ENCODE results near the gene VWA8.

The VWA8 gene

DNA sequence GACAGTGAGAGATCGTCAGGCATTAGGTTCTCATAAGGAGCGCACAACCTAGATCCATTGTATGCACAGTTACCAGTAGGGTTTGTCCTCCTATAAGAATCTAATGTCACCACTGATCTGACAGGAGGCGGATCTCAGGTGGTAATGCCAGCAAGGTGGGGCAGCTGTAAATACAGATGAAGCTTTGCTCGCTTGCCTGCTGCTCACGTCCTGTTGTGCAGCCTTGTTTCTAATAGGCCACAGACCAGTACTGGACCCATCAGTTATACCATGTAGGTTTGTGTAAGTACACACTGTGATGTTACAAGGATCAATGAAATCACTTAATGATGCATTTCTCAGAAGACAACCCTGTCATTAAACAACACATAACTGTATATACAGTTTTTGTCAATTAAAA lies 23.5 kb downstream of the VWA8 start:
- Histone ChIP-seq H3K4me1 (ENCODE audit: low read length) (no peaks in the 10 kb centered on the region), H3K4me3 (ENCODE audit: low read length) (no peak overlapping the region), H3K9me2 (replicated peaks; ENCODE audit: insufficient read depth, low read length) (no peaks in the 10 kb centered on the region), H3K36me3 (replicated peaks; ENCODE audit: insufficient read depth, low read length) (no peaks in the 10 kb centered on the region), H3K9me3 (replicated peaks; ENCODE audit: insufficient read depth, low read length) (no peaks in the 10 kb centered on the region), H3K4me2 (ENCODE audit: low read depth, low read length) (no peak overlapping the region), H4K20me1 (ENCODE audit: insufficient read depth, low read length) (no peaks in the 10 kb centered on the region), H2AFZ (ENCODE audit: low read length) (no peak overlapping the region), H3K79me2 (ENCODE audit: low read length) (peaks cover 4% of the 10 kb centered on the region; the same call in 1 of the 2 replicates), H3K27me3 (replicated peaks; ENCODE audit: insufficient read depth, low read length) (no peaks in the 10 kb centered on the region), H3K27ac (ENCODE audit: low read length) (no peak overlapping the region), H3F3A (ENCODE audit: insufficient read depth, low read length) (no peaks in the 10 kb centered on the region), H3K9ac (ENCODE audit: low read length) (no peak overlapping the region)
- no peak for DNase-seq
- TF ChIP-seq EZH2 (optimal IDR thresholded peaks at IDR 0.05; ENCODE audit: low read depth, low read length) (no peak), EZH2phosphoT487 (IDR thresholded peaks at IDR 0.05; ENCODE audit: low read length) (no peak)
- TF ChIP-seq, protein P1, sequence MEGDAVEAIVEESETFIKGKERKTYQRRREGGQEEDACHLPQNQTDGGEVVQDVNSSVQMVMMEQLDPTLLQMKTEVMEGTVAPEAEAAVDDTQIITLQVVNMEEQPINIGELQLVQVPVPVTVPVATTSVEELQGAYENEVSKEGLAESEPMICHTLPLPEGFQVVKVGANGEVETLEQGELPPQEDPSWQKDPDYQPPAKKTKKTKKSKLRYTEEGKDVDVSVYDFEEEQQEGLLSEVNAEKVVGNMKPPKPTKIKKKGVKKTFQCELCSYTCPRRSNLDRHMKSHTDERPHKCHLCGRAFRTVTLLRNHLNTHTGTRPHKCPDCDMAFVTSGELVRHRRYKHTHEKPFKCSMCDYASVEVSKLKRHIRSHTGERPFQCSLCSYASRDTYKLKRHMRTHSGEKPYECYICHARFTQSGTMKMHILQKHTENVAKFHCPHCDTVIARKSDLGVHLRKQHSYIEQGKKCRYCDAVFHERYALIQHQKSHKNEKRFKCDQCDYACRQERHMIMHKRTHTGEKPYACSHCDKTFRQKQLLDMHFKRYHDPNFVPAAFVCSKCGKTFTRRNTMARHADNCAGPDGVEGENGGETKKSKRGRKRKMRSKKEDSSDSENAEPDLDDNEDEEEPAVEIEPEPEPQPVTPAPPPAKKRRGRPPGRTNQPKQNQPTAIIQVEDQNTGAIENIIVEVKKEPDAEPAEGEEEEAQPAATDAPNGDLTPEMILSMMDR (IDR thresholded peaks at IDR 0.05; ENCODE audit: low read length), result no peak

DNA sequence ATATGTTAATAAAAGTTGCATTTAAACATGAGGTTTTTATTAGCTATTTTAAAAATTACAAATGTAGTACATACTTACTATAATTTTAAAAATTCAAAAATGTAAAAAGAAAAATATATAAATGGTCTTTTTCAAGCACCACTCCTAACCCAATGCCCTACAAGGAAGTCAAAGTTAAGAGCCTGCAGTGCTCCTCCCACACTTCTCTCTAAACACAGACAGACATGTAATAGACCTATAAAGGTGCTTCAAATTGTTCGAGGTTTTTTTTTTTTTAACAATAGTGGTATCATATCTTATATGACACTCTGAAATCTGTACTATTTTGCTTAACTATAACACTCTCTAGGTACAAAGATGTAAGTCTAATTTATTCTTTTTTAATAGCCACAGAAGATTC lies 25.4 kb downstream of the VWA8 start:
- H3K4me2 ChIP-seq (ENCODE audit: low read depth, low read length), result no peak overlapping the region
- H2AFZ ChIP-seq (ENCODE audit: low read length), result no peak overlapping the region
- H4K20me1 ChIP-seq (ENCODE audit: insufficient read depth, low read length), result no peaks in the 10 kb centered on the region
- no peak overlapping the region for H3K9ac ChIP-seq (ENCODE audit: low read length)
- no peaks in the 10 kb centered on the region for H3K36me3 ChIP-seq (replicated peaks; ENCODE audit: insufficient read depth, low read length)
- H3K27me3 ChIP-seq (replicated peaks; ENCODE audit: insufficient read depth, low read length), result no peaks in the 10 kb centered on the region
- H3K4me1 ChIP-seq (ENCODE audit: low read length), result no peaks in the 10 kb centered on the region
- H3K9me2 ChIP-seq (replicated peaks; ENCODE audit: insufficient read depth, low read length), result no peaks in the 10 kb centered on the region
- TF ChIP-seq, protein P1 (IDR thresholded peaks at IDR 0.05; ENCODE audit: low read length), result no peak
- no peak for TF ChIP-seq EZH2 (optimal IDR thresholded peaks at IDR 0.05; ENCODE audit: low read depth, low read length)
- TF ChIP-seq EZH2phosphoT487 (IDR thresholded peaks at IDR 0.05; ENCODE audit: low read length), result no peak
- no peaks in the 10 kb centered on the region for H3K9me3 ChIP-seq (replicated peaks; ENCODE audit: insufficient read depth, low read length)
- H3K27ac ChIP-seq (ENCODE audit: low read length), result no peak overlapping the region
- H3K4me3 ChIP-seq (ENCODE audit: low read length), result no peak overlapping the region
- no peaks in the 10 kb centered on the region for H3F3A ChIP-seq (ENCODE audit: insufficient read depth, low read length)
- peaks cover 4% of the 10 kb centered on the region; the same call in 1 of the 2 replicates for H3K79me2 ChIP-seq (ENCODE audit: low read length)
- no peak for DNase-seq

DNA sequence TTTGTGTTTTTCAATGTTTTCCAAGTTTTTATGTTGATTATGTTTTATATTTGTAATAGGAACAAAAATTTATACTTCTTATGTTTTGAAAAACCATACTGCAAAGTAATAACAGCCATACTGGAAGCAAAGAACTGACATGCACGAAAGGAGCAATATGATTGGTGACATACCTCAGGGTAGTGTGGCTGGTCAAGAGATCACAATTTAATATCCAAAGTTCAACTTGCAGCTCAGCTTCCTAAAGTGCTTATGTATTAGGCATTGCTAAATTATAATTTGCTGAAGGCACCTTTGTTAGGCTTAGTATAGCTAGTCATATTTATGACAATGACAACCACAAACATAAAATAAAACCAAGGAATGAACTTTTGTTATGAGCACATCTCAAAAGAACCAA lies 25.9 kb downstream of the VWA8 start:
- Histone ChIP-seq H2AFZ (ENCODE audit: low read length) (no peak overlapping the region), H3K9ac (ENCODE audit: low read length) (no peak overlapping the region), H3K79me2 (ENCODE audit: low read length) (peaks cover 9% of the 10 kb centered on the region; the same call in 1 of the 2 replicates), H3K36me3 (replicated peaks; ENCODE audit: insufficient read depth, low read length) (no peaks in the 10 kb centered on the region), H3K4me2 (ENCODE audit: low read depth, low read length) (no peak overlapping the region), H3K27me3 (replicated peaks; ENCODE audit: insufficient read depth, low read length) (no peaks in the 10 kb centered on the region), H3F3A (ENCODE audit: insufficient read depth, low read length) (no peaks in the 10 kb centered on the region), H3K9me2 (replicated peaks; ENCODE audit: insufficient read depth, low read length) (no peaks in the 10 kb centered on the region), H3K4me1 (ENCODE audit: low read length) (no peaks in the 10 kb centered on the region), H3K4me3 (ENCODE audit: low read length) (no peak overlapping the region), H3K9me3 (replicated peaks; ENCODE audit: insufficient read depth, low read length) (no peaks in the 10 kb centered on the region), H4K20me1 (ENCODE audit: insufficient read depth, low read length) (no peaks in the 10 kb centered on the region), H3K27ac (ENCODE audit: low read length) (no peak overlapping the region)
- no peak for DNase-seq
- TF ChIP-seq EZH2 (optimal IDR thresholded peaks at IDR 0.05; ENCODE audit: low read depth, low read length), result no peak
- TF ChIP-seq, protein P1 (IDR thresholded peaks at IDR 0.05; ENCODE audit: low read length), result no peak
- no peak for TF ChIP-seq EZH2phosphoT487 (IDR thresholded peaks at IDR 0.05; ENCODE audit: low read length)
